ENCODE results near the gene PRPF8.
A peak's percentile ranks its signal among the peaks of the same experiment; 100 is the strongest.
"Not testable (repeated sequence)": the region's sequence is repeated elsewhere in the genome, so short reads cannot be mapped to it uniquely, and the experiment has no call there.

PRPF8 gene

GRCh38 chr17:1688405-1688804 lies 3.7 kb upstream of the PRPF8 start:
- not testable (repeated sequence) for DNase-seq

- no peak for DNase-seq
Observed at GRCh38 chr17:1686086-1686485, 1.4 kb upstream of the PRPF8 start.

GRCh38 chr17:1683459-1683858 lies 1.2 kb downstream of the PRPF8 start:
- DNase-seq, result no peak

GRCh38 chr17:1676401-1676800 lies 8.3 kb downstream of the PRPF8 start:
- no peak for DNase-seq

- DNase-seq, result no peak
Observed at GRCh38 chr17:1673041-1673785, 11.5 kb downstream of the PRPF8 start.

- DNase-seq, result not testable (repeated sequence)
Observed at GRCh38 chr17:1663934-1664333, 20.7 kb downstream of the PRPF8 start.

GRCh38 chr17:1661045-1661444 lies 23.6 kb downstream of the PRPF8 start:
- no peak for DNase-seq

GRCh38 chr17:1658100-1658499 lies 26.6 kb downstream of the PRPF8 start:
- no peak for DNase-seq

- DNase-seq, result no peak
Observed at GRCh38 chr17:1653735-1654134, 30.9 kb downstream of the PRPF8 start.

- not testable (repeated sequence) for DNase-seq
Observed at GRCh38 chr17:1652794-1653193, 31.9 kb downstream of the PRPF8 start.

GRCh38 chr17:1651559-1651844 lies 33.2 kb downstream of the PRPF8 start:
- no peak for DNase-seq

GRCh38 chr17:1650731-1651558 lies 33.7 kb downstream of the PRPF8 start:
- DNase-seq, result no peak

GRCh38 chr17:1649844-1650501 lies 34.7 kb downstream of the PRPF8 start, which contains the start of gene RILP:
TSS of gene RILP (minus strand) at chr17:1649866. CDS start at chr17:1649804, 62 bp downstream.
- DNase-seq, result no peak

- peak; percentile 63 for DNase-seq
Observed at GRCh38 chr17:1648963-1649843, 35.5 kb downstream of the PRPF8 start.

GRCh38 chr17:1648173-1648962 lies 36.3 kb downstream of the PRPF8 start:
- no peak for DNase-seq

- no peak for DNase-seq
Observed at GRCh38 chr17:1647802-1648171, 36.9 kb downstream of the PRPF8 start.

- DNase-seq, result no peak
Observed at GRCh38 chr17:1646199-1646875, 38.3 kb downstream of the PRPF8 start.

GRCh38 chr17:1645207-1646171 lies 39.2 kb downstream of the PRPF8 start, which contains the start of gene SCARF1:
TSS of gene SCARF1 (minus strand) at chr17:1645732. CDS start at chr17:1645697, 35 bp downstream.
- DNase-seq, result no peak

- DNase-seq, result no peak
Observed at GRCh38 chr17:1644493-1645206, 40.0 kb downstream of the PRPF8 start.
